ENCODE measurements around the gene GRIK5.

DNA sequence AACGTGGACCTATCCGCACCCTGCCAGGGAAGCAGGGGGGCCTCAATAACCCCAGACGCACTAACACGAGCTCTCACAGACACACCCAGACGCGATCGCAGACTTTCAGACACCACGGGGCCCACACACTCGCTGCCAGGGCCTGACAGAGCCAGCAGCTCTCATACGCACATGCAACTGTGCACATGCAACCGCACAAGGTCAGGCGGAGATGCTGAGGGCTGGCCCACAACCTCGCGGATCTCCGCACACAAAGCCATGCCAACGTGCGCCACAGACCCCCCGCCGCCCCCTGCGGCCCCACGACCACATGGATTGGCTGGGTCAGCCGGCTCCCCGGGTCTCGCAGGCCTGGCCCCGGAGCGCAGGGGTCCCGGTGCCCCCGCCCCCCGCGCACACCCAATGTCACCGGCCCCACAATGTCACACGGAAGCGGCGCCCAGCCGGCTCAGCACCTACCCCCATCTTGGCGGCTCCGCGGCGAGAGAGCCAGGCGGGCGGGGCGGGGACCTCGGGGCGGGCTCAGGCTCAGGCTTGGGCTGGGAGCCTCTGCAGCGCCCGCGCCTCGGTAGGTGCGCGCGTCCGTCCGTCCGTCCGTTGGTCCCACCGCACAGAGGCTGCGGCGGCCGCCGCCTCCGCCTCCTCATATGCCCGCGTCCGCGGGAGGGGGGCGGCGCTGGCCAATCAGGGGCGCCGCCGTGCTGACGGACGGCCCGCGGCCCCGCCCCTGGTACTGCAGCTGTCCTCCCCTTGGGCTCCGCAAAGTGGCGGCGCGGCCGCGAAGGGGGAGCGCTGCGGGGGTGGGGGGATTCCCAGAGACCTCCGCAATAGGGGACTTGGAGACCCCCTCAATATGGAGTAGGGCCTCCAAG is 76.2 kb downstream of the GRIK5 start, which contains the start of gene ATP1A3:
- TF ChIP-seq, protein P1, sequence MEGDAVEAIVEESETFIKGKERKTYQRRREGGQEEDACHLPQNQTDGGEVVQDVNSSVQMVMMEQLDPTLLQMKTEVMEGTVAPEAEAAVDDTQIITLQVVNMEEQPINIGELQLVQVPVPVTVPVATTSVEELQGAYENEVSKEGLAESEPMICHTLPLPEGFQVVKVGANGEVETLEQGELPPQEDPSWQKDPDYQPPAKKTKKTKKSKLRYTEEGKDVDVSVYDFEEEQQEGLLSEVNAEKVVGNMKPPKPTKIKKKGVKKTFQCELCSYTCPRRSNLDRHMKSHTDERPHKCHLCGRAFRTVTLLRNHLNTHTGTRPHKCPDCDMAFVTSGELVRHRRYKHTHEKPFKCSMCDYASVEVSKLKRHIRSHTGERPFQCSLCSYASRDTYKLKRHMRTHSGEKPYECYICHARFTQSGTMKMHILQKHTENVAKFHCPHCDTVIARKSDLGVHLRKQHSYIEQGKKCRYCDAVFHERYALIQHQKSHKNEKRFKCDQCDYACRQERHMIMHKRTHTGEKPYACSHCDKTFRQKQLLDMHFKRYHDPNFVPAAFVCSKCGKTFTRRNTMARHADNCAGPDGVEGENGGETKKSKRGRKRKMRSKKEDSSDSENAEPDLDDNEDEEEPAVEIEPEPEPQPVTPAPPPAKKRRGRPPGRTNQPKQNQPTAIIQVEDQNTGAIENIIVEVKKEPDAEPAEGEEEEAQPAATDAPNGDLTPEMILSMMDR (IDR thresholded peaks at IDR 0.05) = no peak
- TF ChIP-seq POLR2AphosphoS5 (IDR thresholded peaks at IDR 0.05) (no peak), POLR2A (IDR thresholded peaks at IDR 0.05) (no peak)
